ENCODE measurements around the gene TEKTIP1. TPM values are rescaled to one million over a fixed set of nuclear protein-coding genes. Genes with fewer than 3 reads are reported as not detected.

Gene TEKTIP1
- total RNA-seq, 6 donors from 2014 or later: 1.6 to 7.3 (median 6.2) TPM; not detected in 3

- Histone ChIP-seq H3K27me3 (no peaks in the 10 kb centered on the region), H3K4me3 (no peak overlapping the region), H3K36me3 (peaks cover 4 to 67% (median 53%) of the 10 kb centered on the region in 4 donors), H3K9me3 (no peaks in the 10 kb centered on the region), H3K4me1 (peaks cover 0 to under 1% (median 0%) of the 10 kb centered on the region in 4 donors), H3K27ac (no peak overlapping the region)
- WGBS, 2 donors: 93 to 96% methylated on average over 10 to 14 of the region's 14 CpGs
- no peak for TF ChIP-seq POLR2A (IDR thresholded peaks at IDR 0.05)
- no peak for TF ChIP-seq EP300 (IDR thresholded peaks at IDR 0.05)
- TF ChIP-seq CTCF (IDR thresholded peaks at IDR 0.05): no peak
- TF ChIP-seq POLR2AphosphoS5 (IDR thresholded peaks at IDR 0.05): no peak
- no peak for DNase-seq
- ATAC-seq (ENCODE audit: low FRiP score in 2 of 2): no peak
These were observed 45.3 kb upstream of the TEKTIP1 start for GRCh38 chr19:3493651-3494050.

GRCh38 chr19:3494051-3494450, 44.9 kb upstream of the TEKTIP1 start:
- no peaks in the 10 kb centered on the region for H3K9me3 ChIP-seq
- ATAC-seq (ENCODE audit: low FRiP score in 2 of 2) (peak in 1 of 2 donors; percentile 37), DNase-seq (peak in 1 of 2 donors; percentile 72)
- no peak overlapping the region for H3K27ac ChIP-seq
- no peak overlapping the region for H3K4me3 ChIP-seq
- TF ChIP-seq CTCF (IDR thresholded peaks at IDR 0.05) (no peak), POLR2A (IDR thresholded peaks at IDR 0.05) (no peak), POLR2AphosphoS5 (IDR thresholded peaks at IDR 0.05) (no peak), EP300 (IDR thresholded peaks at IDR 0.05) (no peak)
- H3K36me3 ChIP-seq: peaks cover 4 to 67% (median 53%) of the 10 kb centered on the region in 4 donors
- H3K4me1 ChIP-seq: peaks cover 0 to 5% (median under 1%) of the 10 kb centered on the region in 4 donors
- no peaks in the 10 kb centered on the region for H3K27me3 ChIP-seq
- 83 to 89% methylated on average over 10 to 15 of the region's 15 CpGs for WGBS, 2 donors

- H3K9me3 ChIP-seq: no peaks in the 10 kb centered on the region
- H3K4me3 ChIP-seq: no peak overlapping the region
- H3K27ac ChIP-seq: no peak overlapping the region
- DNase-seq (peak in 1 of 2 donors; percentile 61), ATAC-seq (ENCODE audit: low FRiP score in 2 of 2) (no peak)
- WGBS, 2 donors: 94 to 97% methylated on average over 18 of the region's 18 CpGs
- H3K27me3 ChIP-seq: no peaks in the 10 kb centered on the region
- peaks cover 4 to 67% (median 53%) of the 10 kb centered on the region in 4 donors for H3K36me3 ChIP-seq
- no peak for TF ChIP-seq CTCF (IDR thresholded peaks at IDR 0.05)
- no peak for TF ChIP-seq EP300 (IDR thresholded peaks at IDR 0.05)
- no peak for TF ChIP-seq POLR2A (IDR thresholded peaks at IDR 0.05)
- no peak for TF ChIP-seq POLR2AphosphoS5 (IDR thresholded peaks at IDR 0.05)
- H3K4me1 ChIP-seq: peaks cover 2 to 10% (median 6%) of the 10 kb centered on the region in 4 donors
These were observed 44.4 kb upstream of the TEKTIP1 start for GRCh38 chr19:3494559-3494958.

- TF ChIP-seq POLR2AphosphoS5 (IDR thresholded peaks at IDR 0.05): no peak
- TF ChIP-seq EP300 (IDR thresholded peaks at IDR 0.05): no peak
- TF ChIP-seq CTCF (IDR thresholded peaks at IDR 0.05): no peak
- no peak for TF ChIP-seq POLR2A (IDR thresholded peaks at IDR 0.05)
These were observed 42.3 kb upstream of the TEKTIP1 start for GRCh38 chr19:3496392-3497273.

More at GRCh38 chr19:3496392-3497273, 42.3 kb upstream of the TEKTIP1 start:
- no peaks in the 10 kb centered on the region for H3K9me3 ChIP-seq
- H3K27ac ChIP-seq: no peak overlapping the region
- 95 to 96% methylated on average over 24 to 29 of the region's 32 CpGs for WGBS, 2 donors
- ATAC-seq (ENCODE audit: low FRiP score in 2 of 2): no peak
- peaks cover 4 to 51% (median 42%) of the 10 kb centered on the region in 4 donors for H3K36me3 ChIP-seq
- no peak overlapping the region for H3K4me3 ChIP-seq
- DNase-seq: peak in 1 of 2 donors; percentile 72
- no peaks in the 10 kb centered on the region for H3K27me3 ChIP-seq
- peaks cover 8 to 21% (median 13%) of the 10 kb centered on the region in 4 donors for H3K4me1 ChIP-seq

Data from upper lobe of left lung (tissue), 6 donors.